HCT116 (cell line): ENCODE data around the gene TBC1D4. TPM values are rescaled to one million over a fixed set of nuclear protein-coding genes. Genes with fewer than 3 reads are reported as not detected.

Experiments used
- ATAC-seq: fragments of 200-7000 bp; cut with Tn5 transposase; 2 replicates; pipeline ENCODE4 v1.9.1; 2020; ENCODE audit warnings: mild to moderate bottlenecking, moderate library complexity
- BruUV-seq: library from RNA; stranded (reverse); fragments of 400-500 nt; replicated peaks from 2 replicates; lab custom pipeline; 2021; lab: Mats Ljungman, UMichigan
- CTCF ChIA-PET: fragments of 300-600 bp; sonication (Branson Sonifier 250); formaldehyde crosslinking; loops from one replicate; lab custom pipeline; 2021; ENCODE audit warnings: antibody characterized with exemption; lab: Charles Lee
- POLR2A ChIA-PET: fragments of 300-600, 350-600 bp; sonication (Branson Sonifier 250); formaldehyde crosslinking; loops from one replicate; lab custom pipeline; 2021; ENCODE audit warnings: antibody characterized with exemption; lab: Charles Lee
- RAD21 ChIA-PET, 2 experiments: fragments of 300-600 bp; sonication (Branson Sonifier 250); formaldehyde crosslinking; loops; one replicate each; lab custom pipeline; 2023; ENCODE audit warnings: low total read pairs in 2 of 2; ENCODE audit not compliant: uncharacterized antibody in 2 of 2, unreplicated experiment in 2 of 2, low non-redundant PET in 1 of 2; lab: Charles Lee
- DNase-seq: peaks from one replicate; pipeline ENCODE4 v3.0.0-alpha.2; 2010; ENCODE audit warnings: low read depth, low spot score
- H2AFZ ChIP-seq: fragments of 200-600 bp; shearing (Covaris generic), sonication (generic); 2 replicates; pipeline ENCODE4 v1.6.1; 2017; ENCODE audit warnings: low read depth, mixed run types, mixed read lengths, antibody characterized with exemption, low read length; ENCODE audit not compliant: poor library complexity, severe bottlenecking
- H3K27ac ChIP-seq: 2 replicates; pipeline ENCODE4 v1.5.1; 2012; ENCODE audit warnings: low read depth, low read length
- H3K27me3 ChIP-seq: fragments of 200-600 bp; sonication (generic); 2 replicates; pipeline ENCODE4 v1.6.1; 2016; ENCODE audit warnings: mixed run types, low read length, mixed read lengths; ENCODE audit not compliant: insufficient read depth
- H3K36me3 ChIP-seq, 2 experiments: fragments of 200-500 bp in 1 of 2; fragments of 200-600 bp in 1 of 2; sonication (Bioruptor generic) in 1 of 2; sonication (generic) in 1 of 2; 2 replicates each; pipeline versions ENCODE4 v1.5.1 to v1.6.1; 2014 to 2016; ENCODE audit warnings: low read length in 2 of 2, inconsistent platforms in 1 of 2, mixed read lengths in 1 of 2, mixed run types in 1 of 2; ENCODE audit not compliant: insufficient read depth in 2 of 2, control insufficient read depth in 1 of 2
- H3K4me1 ChIP-seq, 2 experiments: fragments of 200-600 bp in 1 of 2; sonication (generic) in 1 of 2; 2 replicates each; pipeline versions ENCODE4 v1.5.1 to v1.6.1; 2012 to 2017; ENCODE audit warnings: low read length in 2 of 2, inconsistent platforms in 1 of 2, mild to moderate bottlenecking in 1 of 2, mixed read lengths in 1 of 2, mixed run types in 1 of 2, moderate library complexity in 1 of 2; ENCODE audit not compliant: insufficient read depth in 2 of 2, control insufficient read depth in 1 of 2
- H3K4me2 ChIP-seq: fragments of 200-600 bp; sonication (generic); 2 replicates; pipeline ENCODE4 v1.6.1; 2017; ENCODE audit warnings: mixed run types, low read length, mixed read lengths
- H3K4me3 ChIP-seq, 2 experiments: fragments of 200-600 bp in 1 of 2; sonication (generic) in 1 of 2; replicated peaks in 1 of 2; 2 replicates each; pipeline ENCODE4 v1.5.1; 2011 to 2016; ENCODE audit warnings: low read length in 2 of 2, control low read depth in 1 of 2, low read depth in 1 of 2, mild to moderate bottlenecking in 1 of 2, mixed read lengths in 1 of 2, mixed run types in 1 of 2
- H3K79me2 ChIP-seq: fragments of 200-600 bp; sonication (generic); 2 replicates; pipeline ENCODE4 v1.6.1; 2017; ENCODE audit warnings: mild to moderate bottlenecking, mixed run types, low read length, moderate library complexity, mixed read lengths; ENCODE audit not compliant: insufficient read depth
- H3K9ac ChIP-seq: fragments of 200-600 bp; sonication (generic); 2 replicates; pipeline ENCODE4 v1.6.1; 2016; ENCODE audit warnings: low read length, mixed read lengths
- H3K9me2 ChIP-seq: fragments of 200-600 bp; sonication (generic), shearing (Covaris generic); 2 replicates; pipeline ENCODE4 v1.6.1; 2017; ENCODE audit warnings: mixed run types, mild to moderate bottlenecking, moderate library complexity; ENCODE audit not compliant: insufficient read depth
- H3K9me3 ChIP-seq, 2 experiments: fragments of 200-500 bp in 1 of 2; fragments of 200-600 bp in 1 of 2; sonication (Bioruptor generic) in 1 of 2; sonication (generic) in 1 of 2; 2 replicates each; pipeline ENCODE4 v1.6.1; 2014 to 2017; ENCODE audit warnings: low read length in 2 of 2, mixed read lengths in 2 of 2, inconsistent platforms in 1 of 2, low read depth in 1 of 2, mild to moderate bottlenecking in 1 of 2, mixed run types in 1 of 2, moderate library complexity in 1 of 2; ENCODE audit not compliant: control insufficient read depth in 1 of 2, insufficient read depth in 1 of 2
- H4K20me1 ChIP-seq: fragments of 200-600 bp; sonication (generic), shearing (Covaris generic); 2 replicates; pipeline ENCODE4 v1.6.1; 2017; ENCODE audit warnings: mixed run types, mild to moderate bottlenecking, moderate library complexity; ENCODE audit not compliant: insufficient read depth
- ATF3 ChIP-seq: IDR thresholded peaks from 2 replicates; pipeline ENCODE4 v1.6.1; 2012
- CBX3 ChIP-seq: IDR thresholded peaks from 2 replicates; pipeline ENCODE4 v1.6.1; 2012; ENCODE audit warnings: low read depth
- EGR1 ChIP-seq: IDR thresholded peaks from 2 replicates; pipeline ENCODE4 v1.6.1; 2012; ENCODE audit warnings: low read depth
- ELF1 ChIP-seq: IDR thresholded peaks from 2 replicates; pipeline ENCODE4 v1.6.1; 2012; ENCODE audit warnings: low read depth, borderline replicate concordance
- EZH2 ChIP-seq: fragments of 200-600 bp; sonication (generic); IDR thresholded peaks from 2 replicates; pipeline ENCODE4 v1.6.1; 2017; ENCODE audit warnings: antibody characterized with exemption, mixed run types
- JUND ChIP-seq: IDR thresholded peaks from 2 replicates; pipeline ENCODE4 v1.6.1; 2012
- MAX ChIP-seq: IDR thresholded peaks from 2 replicates; pipeline ENCODE4 v1.6.1; 2012
- POLR2A ChIP-seq: IDR thresholded peaks from 2 replicates; pipeline ENCODE4 v1.7.0; 2011; ENCODE audit warnings: borderline replicate concordance; ENCODE audit not compliant: insufficient read depth, insufficient read length; ENCODE audit errors: extremely low read depth
- POLR2AphosphoS5 ChIP-seq: IDR thresholded peaks from 2 replicates; pipeline ENCODE4 v1.6.1; 2011; ENCODE audit warnings: mild to moderate bottlenecking, low read depth, low read length, moderate library complexity
- RAD21 ChIP-seq: IDR thresholded peaks from 2 replicates; pipeline ENCODE4 v1.6.1; 2012; ENCODE audit warnings: low read depth, mild to moderate bottlenecking
- REST ChIP-seq: IDR thresholded peaks from 2 replicates; pipeline ENCODE4 v1.6.1; 2012; ENCODE audit warnings: low read depth
- SIN3A ChIP-seq: IDR thresholded peaks from 2 replicates; pipeline ENCODE4 v1.6.1; 2012; ENCODE audit warnings: low read depth
- SP1 ChIP-seq: IDR thresholded peaks from 2 replicates; pipeline ENCODE4 v1.6.1; 2012; ENCODE audit warnings: low read depth
- SRF ChIP-seq: IDR thresholded peaks from 2 replicates; pipeline ENCODE4 v1.6.1; 2012; ENCODE audit warnings: low read depth
- TCF7L2 ChIP-seq: IDR thresholded peaks from 2 replicates; pipeline ENCODE4 v1.7.0; 2011; ENCODE audit warnings: borderline replicate concordance, inconsistent platforms; ENCODE audit not compliant: insufficient read depth, insufficient read length; ENCODE audit errors: extremely low read depth
- YY1 ChIP-seq: IDR thresholded peaks from 2 replicates; pipeline ENCODE4 v1.6.1; 2011; ENCODE audit warnings: low read length, low read depth, moderate library complexity, mild to moderate bottlenecking; ENCODE audit not compliant: insufficient replicate concordance; ENCODE audit errors: extremely low read depth
- intact Hi-C: fragments of 100-400 bp; cut with micrococcal nuclease; formaldehyde crosslinking; loops from 2 replicates; pipeline ENCODE4 v1.10.0; 2022
- total RNA-seq: library from RNA; stranded (reverse); gene quantifications from one replicate; pipeline ENCODE4 v1.2.1, GENCODE V29; 2021; ENCODE audit not compliant: unreplicated experiment
- TF ChIP-seq, protein P1 (sequence below), 3 experiments: fragments of 200-600 bp in 1 of 3; sonication (generic) in 1 of 3; IDR thresholded peaks in 2 of 3; conservative IDR thresholded peaks in 1 of 3; 2 replicates each; pipeline ENCODE4 v1.5.1; 2012 to 2017; ENCODE audit warnings: low read depth in 2 of 3, low read length in 2 of 3, antibody characterized with exemption in 1 of 3, borderline replicate concordance in 1 of 3, control low read depth in 1 of 3, mild to moderate bottlenecking in 1 of 3, mixed read lengths in 1 of 3, mixed run types in 1 of 3, moderate library complexity in 1 of 3; ENCODE audit not compliant: insufficient read depth in 1 of 3
- TF ChIP-seq, protein P2 (sequence below): IDR thresholded peaks from 2 replicates; pipeline ENCODE4 v1.6.1; 2011; ENCODE audit warnings: mild to moderate bottlenecking, low read length, moderate library complexity; ENCODE audit not compliant: insufficient replicate concordance; ENCODE audit errors: extremely low read depth

Gene TBC1D4
- total RNA-seq, 1 experiment from 2014 or later, result 24.6 TPM

DNA sequence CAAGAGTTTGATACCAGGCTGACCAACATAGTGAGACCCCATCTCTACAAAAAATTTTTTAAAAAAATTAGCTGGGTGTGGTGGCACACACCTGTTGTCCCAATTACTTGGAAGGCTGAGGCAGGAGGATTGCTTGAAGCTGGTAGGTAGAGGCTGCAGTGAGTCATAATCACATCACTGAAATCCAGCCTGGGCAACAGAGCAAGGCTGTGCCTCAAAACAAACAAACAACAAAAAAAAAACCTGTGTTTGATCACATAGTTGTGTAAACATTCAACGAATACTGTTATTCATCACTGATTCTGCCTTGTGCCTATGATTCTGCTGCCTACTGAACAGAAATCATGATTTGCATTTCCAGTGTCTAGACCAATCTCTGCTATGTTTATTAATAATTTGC, 134.0 kb downstream of the TBC1D4 start:
- TF ChIP-seq SIN3A (no peak), POLR2AphosphoS5 (no peak), ATF3 (no peak), YY1 (no peak), SP1 (no peak), EZH2 (no peak), EGR1 (no peak), TCF7L2 (no peak), JUND (no peak), SRF (no peak), RAD21 (no peak), POLR2A (no peak), CBX3 (no peak), REST (no peak), ELF1 (no peak), MAX (no peak)
- TF ChIP-seq, protein P1, sequence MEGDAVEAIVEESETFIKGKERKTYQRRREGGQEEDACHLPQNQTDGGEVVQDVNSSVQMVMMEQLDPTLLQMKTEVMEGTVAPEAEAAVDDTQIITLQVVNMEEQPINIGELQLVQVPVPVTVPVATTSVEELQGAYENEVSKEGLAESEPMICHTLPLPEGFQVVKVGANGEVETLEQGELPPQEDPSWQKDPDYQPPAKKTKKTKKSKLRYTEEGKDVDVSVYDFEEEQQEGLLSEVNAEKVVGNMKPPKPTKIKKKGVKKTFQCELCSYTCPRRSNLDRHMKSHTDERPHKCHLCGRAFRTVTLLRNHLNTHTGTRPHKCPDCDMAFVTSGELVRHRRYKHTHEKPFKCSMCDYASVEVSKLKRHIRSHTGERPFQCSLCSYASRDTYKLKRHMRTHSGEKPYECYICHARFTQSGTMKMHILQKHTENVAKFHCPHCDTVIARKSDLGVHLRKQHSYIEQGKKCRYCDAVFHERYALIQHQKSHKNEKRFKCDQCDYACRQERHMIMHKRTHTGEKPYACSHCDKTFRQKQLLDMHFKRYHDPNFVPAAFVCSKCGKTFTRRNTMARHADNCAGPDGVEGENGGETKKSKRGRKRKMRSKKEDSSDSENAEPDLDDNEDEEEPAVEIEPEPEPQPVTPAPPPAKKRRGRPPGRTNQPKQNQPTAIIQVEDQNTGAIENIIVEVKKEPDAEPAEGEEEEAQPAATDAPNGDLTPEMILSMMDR (IDR thresholded peaks at IDR 0.05 in 2 of 3, conservative IDR thresholded peaks at IDR 0.05 in 1 of 3; ENCODE audit: borderline replicate concordance in 1 of 3, insufficient read depth in 1 of 3, low read depth in 2 of 3, low read length in 2 of 3), result no peak
- TF ChIP-seq, protein P2, sequence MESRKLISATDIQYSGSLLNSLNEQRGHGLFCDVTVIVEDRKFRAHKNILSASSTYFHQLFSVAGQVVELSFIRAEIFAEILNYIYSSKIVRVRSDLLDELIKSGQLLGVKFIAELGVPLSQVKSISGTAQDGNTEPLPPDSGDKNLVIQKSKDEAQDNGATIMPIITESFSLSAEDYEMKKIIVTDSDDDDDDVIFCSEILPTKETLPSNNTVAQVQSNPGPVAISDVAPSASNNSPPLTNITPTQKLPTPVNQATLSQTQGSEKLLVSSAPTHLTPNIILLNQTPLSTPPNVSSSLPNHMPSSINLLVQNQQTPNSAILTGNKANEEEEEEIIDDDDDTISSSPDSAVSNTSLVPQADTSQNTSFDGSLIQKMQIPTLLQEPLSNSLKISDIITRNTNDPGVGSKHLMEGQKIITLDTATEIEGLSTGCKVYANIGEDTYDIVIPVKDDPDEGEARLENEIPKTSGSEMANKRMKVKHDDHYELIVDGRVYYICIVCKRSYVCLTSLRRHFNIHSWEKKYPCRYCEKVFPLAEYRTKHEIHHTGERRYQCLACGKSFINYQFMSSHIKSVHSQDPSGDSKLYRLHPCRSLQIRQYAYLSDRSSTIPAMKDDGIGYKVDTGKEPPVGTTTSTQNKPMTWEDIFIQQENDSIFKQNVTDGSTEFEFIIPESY, result no peak
- no peak for ATAC-seq
- POLR2A ChIA-PET, result no interaction called here

More for the DNA sequence above, 134.0 kb downstream of the TBC1D4 start:
- Histone ChIP-seq H3K9ac (no peak overlapping the region), H3K27ac (no peak overlapping the region), H3K27me3 (no peaks in the 10 kb centered on the region), H3K4me1 (no peaks in the 10 kb centered on the region), H3K79me2 (no peaks in the 10 kb centered on the region), H3K36me3 (no peaks in the 10 kb centered on the region), H3K9me2 (no peaks in the 10 kb centered on the region), H2AFZ (no peak overlapping the region), H4K20me1 (no peaks in the 10 kb centered on the region), H3K4me3 (no peak overlapping the region), H3K4me2 (no peak overlapping the region), H3K9me3 (no peaks in the 10 kb centered on the region)
- DNase-seq, result no peak
- intact Hi-C loops, result no loop called here
- no TSS peak for BruUV-seq
- ChIA-PET RAD21 (no interaction called here), CTCF (no interaction called here)
